Activated CD4-positive, alpha-beta T cell treated with anti-CD3 and anti-CD28 coated beads, Interleukin-2, amount 50 U/mL, for 1 hour (primary cell): ENCODE results near the gene TMEM141.
A peak's percentile ranks its signal among the peaks of the same experiment; 100 is the strongest.
"Not testable (repeated sequence)": the region's sequence is repeated elsewhere in the genome, so short reads cannot be mapped to it uniquely, and the experiment has no call there.

Source experiments
- DNase-seq: peaks from one replicate; pipeline ENCODE4 v3.0.0-alpha.2; 2020

The TMEM141 gene

GRCh38 chr9:136796238-136796774 lies 5.2 kb downstream of the TMEM141 start, which contains the start of gene CCDC183:
Gene CCDC183, plus strand, starts transcription at chr9:136796338. Its CDS starts 60 bp downstream, at chr9:136796398.
- DNase-seq, result no peak

GRCh38 chr9:136796775-136797347 lies 5.7 kb downstream of the TMEM141 start:
- not testable (repeated sequence) for DNase-seq

GRCh38 chr9:136798708-136799078 lies 7.5 kb downstream of the TMEM141 start:
- DNase-seq, result no peak

GRCh38 chr9:136799079-136799853 lies 8.1 kb downstream of the TMEM141 start:
- DNase-seq, result no peak

- peak; percentile 88 for DNase-seq
Measured at GRCh38 chr9:136799854-136800657, 8.9 kb downstream of the TMEM141 start.

- no peak for DNase-seq
Measured at GRCh38 chr9:136802321-136802720, 11.2 kb downstream of the TMEM141 start.

- not testable (repeated sequence) for DNase-seq
Measured at GRCh38 chr9:136803009-136803550, 11.9 kb downstream of the TMEM141 start.

- no peak for DNase-seq
Measured at GRCh38 chr9:136803551-136804508, 12.7 kb downstream of the TMEM141 start.

GRCh38 chr9:136804509-136805206 lies 13.5 kb downstream of the TMEM141 start:
- DNase-seq, result no peak

GRCh38 chr9:136805207-136805740 lies 14.1 kb downstream of the TMEM141 start:
- DNase-seq, result no peak

GRCh38 chr9:136806067-136806466 lies 14.9 kb downstream of the TMEM141 start:
- DNase-seq, result no peak

GRCh38 chr9:136806631-136807201 lies 15.6 kb downstream of the TMEM141 start:
- no peak for DNase-seq

- DNase-seq, result peak; percentile 76
Measured at GRCh38 chr9:136807281-136808074, 16.3 kb downstream of the TMEM141 start, which contains the start of gene RABL6. Gene RABL6, plus strand, starts transcription at chr9:136807948. Its CDS starts 249 bp downstream, at chr9:136808197.

GRCh38 chr9:136808075-136808805 lies 17.1 kb downstream of the TMEM141 start:
- peak; percentile 49 for DNase-seq

GRCh38 chr9:136808806-136809158 lies 17.6 kb downstream of the TMEM141 start:
- DNase-seq, result no peak

GRCh38 chr9:136814725-136815421 lies 23.7 kb downstream of the TMEM141 start:
- no peak for DNase-seq

GRCh38 chr9:136815422-136815782 lies 24.3 kb downstream of the TMEM141 start:
- no peak for DNase-seq
